Subcutaneous abdominal adipose tissue (tissue), 5 donors: ENCODE data around the gene MDM4.
A peak's percentile ranks its signal among the peaks of the same experiment; 100 is the strongest.
"Not testable (repeated sequence)": the region's sequence is repeated elsewhere in the genome, so short reads cannot be mapped to it uniquely, and the experiment has no call there.

Experiments used
- H3K27ac ChIP-seq: one replicate; pipeline ENCODE4 v1.7.0; 2013; ENCODE audit warnings: low read depth, mild to moderate bottlenecking, inconsistent platforms, low read length, moderate library complexity
- H3K27me3 ChIP-seq, 5 donors: one replicate each; pipeline ENCODE4 v1.7.0; 2013; ENCODE audit warnings: low read length in 5 of 5, inconsistent platforms in 1 of 5; ENCODE audit not compliant: control insufficient read depth in 5 of 5, insufficient read depth in 4 of 5
- H3K36me3 ChIP-seq, 5 donors: one replicate each; pipeline ENCODE4 v1.7.0; 2013; ENCODE audit warnings: low read length in 5 of 5; ENCODE audit not compliant: control insufficient read depth in 5 of 5, insufficient read depth in 5 of 5
- H3K4me1 ChIP-seq, 5 donors: one replicate each; pipeline ENCODE4 v1.7.0; 2013; ENCODE audit warnings: low read length in 5 of 5, mild to moderate bottlenecking in 3 of 5, moderate library complexity in 1 of 5; ENCODE audit not compliant: control insufficient read depth in 5 of 5, insufficient read depth in 5 of 5
- H3K4me3 ChIP-seq, 5 donors: one replicate each; pipeline ENCODE4 v1.7.0; 2013; ENCODE audit warnings: low read length in 5 of 5, low read depth in 1 of 5
- H3K9ac ChIP-seq, 5 donors: one replicate each; pipeline ENCODE4 v1.7.0; 2013; ENCODE audit warnings: low read length in 5 of 5, mild to moderate bottlenecking in 4 of 5, moderate library complexity in 3 of 5
- H3K9me3 ChIP-seq, 5 donors: one replicate each; pipeline ENCODE4 v1.7.0; 2013; ENCODE audit warnings: low read length in 5 of 5; ENCODE audit not compliant: control insufficient read depth in 5 of 5
- donor health status: healthy.
- donor health status: healthy.
- donor health status: healthy.
- donor health status: healthy.
- donor health status: healthy.

Gene MDM4

DNA sequence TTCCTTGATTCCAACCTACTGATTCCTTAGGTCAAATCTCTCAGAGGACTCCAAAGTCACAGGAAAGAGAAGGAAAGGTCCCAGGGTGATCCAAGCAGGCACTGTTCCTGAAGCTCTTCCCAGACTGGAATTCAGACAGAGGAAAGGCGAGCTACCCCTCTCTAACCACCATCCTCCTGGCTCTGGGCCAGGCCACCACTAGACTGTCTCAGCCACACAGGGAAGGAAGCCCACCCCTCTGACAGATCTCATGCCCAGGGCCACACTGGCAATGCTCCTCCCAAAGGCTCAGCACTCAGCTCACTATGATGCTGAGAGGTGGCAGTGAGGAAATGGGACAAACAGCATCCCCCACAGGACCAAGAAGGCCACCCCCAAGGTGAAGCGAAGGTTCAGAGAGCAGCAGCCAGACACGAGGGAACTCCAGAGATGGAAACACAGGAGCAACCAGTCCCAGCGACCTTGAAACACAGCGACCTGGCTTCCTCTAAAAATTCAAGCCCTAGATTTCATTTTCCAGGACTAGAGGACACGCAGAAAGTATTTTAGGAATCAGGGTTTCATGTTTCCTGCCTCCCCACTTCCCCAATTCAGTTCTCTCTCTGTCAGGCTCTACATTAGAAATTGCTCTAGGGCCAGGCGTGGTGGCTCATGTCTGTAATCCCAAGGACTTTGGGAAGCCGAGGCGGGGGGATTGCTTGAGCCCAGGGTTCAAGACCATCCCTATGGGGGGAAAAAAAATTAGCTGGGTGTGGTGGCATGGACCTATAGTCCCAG, 40.4 kb upstream of the MDM4 start:
- H3K9ac ChIP-seq, result no peak overlapping the region
- peaks cover 0 to 3% (median 0%) of the 10 kb centered on the region in 5 donors for H3K36me3 ChIP-seq
- peaks cover 25 to 74% (median 60%) of the 10 kb centered on the region in 5 donors for H3K4me1 ChIP-seq
- no peaks in the 10 kb centered on the region for H3K9me3 ChIP-seq
- no peak overlapping the region for H3K4me3 ChIP-seq
- H3K27me3 ChIP-seq, result no peaks in the 10 kb centered on the region
- H3K27ac ChIP-seq, result peak overlapping the region; percentile 26

DNA sequence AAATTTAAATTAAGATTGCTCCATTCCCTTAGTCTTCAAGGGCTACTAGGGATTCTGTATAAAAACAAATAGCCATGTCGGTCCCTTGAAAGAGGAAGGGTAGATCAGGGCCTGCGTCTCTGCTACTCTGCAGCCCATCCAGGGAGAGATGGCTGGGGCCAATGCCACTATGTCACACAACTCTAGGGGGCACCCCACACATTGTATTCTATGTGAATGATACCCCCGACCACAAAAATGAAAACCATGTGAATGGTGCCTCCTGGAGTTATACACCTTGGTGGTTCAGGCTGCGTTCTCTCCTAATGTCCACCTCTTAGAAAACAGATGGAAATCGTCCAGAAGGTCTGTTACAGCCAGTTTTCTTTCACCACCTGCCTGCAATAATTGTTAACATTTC, 39.6 kb upstream of the MDM4 start:
- Histone ChIP-seq H3K27ac (no peak overlapping the region), H3K9ac (peak overlapping the region in 1 of 5 donors; percentile 22), H3K27me3 (no peaks in the 10 kb centered on the region), H3K9me3 (no peaks in the 10 kb centered on the region), H3K4me3 (no peak overlapping the region), H3K4me1 (peaks cover 25 to 82% (median 68%) of the 10 kb centered on the region in 5 donors), H3K36me3 (peaks cover 0 to 3% (median 0%) of the 10 kb centered on the region in 5 donors)

DNA sequence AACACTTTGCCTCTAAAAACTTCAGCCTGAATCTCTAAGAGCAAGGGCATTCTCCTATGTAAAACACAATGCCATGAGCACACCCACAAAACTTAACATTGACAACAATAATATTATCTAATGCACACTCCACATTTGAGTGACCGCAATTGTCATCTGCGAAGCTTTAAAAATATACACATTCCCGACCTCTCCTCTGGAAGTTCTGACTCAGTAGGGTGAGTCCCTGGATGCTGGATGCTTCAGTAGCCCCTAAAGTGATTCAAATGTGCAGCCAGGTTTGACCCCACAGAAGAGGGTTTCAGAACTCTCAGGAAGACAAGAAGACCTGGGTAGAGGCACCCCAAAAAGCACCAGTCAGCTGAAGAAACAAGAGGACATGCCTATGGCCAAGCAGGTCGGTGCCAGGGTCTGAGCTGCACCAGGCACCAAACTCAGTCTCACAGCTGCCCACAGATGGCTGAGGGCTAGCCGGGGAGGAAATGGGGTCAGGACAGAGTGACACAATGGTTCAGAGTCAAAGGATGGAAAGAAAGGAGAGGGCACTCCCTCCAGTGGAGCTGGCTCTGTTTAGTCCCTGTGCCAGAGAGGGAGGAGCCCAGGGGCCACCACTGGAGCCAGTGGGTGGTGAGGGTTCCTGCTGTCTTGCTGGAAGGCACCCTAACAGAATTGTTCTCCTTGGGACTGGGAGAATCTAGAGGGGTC, 39.0 kb upstream of the MDM4 start:
- H3K9ac ChIP-seq, result peak overlapping the region in 1 of 5 donors; percentile 39
- H3K9me3 ChIP-seq, result no peaks in the 10 kb centered on the region
- H3K27me3 ChIP-seq, result no peaks in the 10 kb centered on the region
- H3K4me1 ChIP-seq, result peaks cover 27 to 88% (median 74%) of the 10 kb centered on the region in 5 donors
- no peak overlapping the region for H3K27ac ChIP-seq
- H3K4me3 ChIP-seq, result peak overlapping the region in 1 of 5 donors; percentile 6
- H3K36me3 ChIP-seq, result peaks cover 0 to 3% (median 0%) of the 10 kb centered on the region in 5 donors

DNA sequence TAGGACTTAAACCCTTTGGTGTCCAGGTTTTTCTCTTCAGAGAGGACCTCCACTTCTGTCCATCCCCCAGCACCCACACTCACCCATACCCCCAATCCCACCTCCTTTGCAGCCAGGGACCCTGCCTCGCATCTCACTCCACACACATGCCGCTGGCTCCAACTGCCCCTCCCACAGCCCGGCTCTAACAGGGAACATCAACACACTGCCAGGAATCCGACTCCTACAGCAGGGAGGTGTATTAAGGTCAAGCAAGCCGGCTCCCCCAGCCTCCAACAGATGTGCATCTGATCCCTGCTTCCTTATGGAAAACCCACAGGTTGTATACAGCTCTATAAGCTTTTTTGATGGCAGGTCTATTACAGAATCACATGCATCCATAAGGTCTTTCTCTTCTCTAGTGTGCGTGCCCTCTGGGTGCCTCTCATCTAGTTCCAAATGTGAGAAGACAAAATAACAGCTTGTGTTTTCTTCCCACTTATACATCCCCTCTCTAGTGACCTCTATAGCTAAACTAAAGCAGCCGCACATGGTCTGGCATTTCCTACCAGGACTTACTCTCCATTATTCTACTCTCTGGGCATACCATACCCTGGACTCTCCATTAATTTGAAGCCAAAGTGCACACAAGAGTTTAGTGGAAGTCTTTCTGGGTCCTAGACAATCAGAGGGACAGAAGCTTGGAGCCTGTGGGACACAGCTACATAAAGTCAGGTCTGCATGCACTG, 37.9 kb upstream of the MDM4 start:
- Histone ChIP-seq H3K9ac (peak overlapping the region in 1 of 5 donors; percentile 8), H3K9me3 (no peaks in the 10 kb centered on the region), H3K4me1 (peaks cover 27 to 97% (median 84%) of the 10 kb centered on the region in 5 donors), H3K36me3 (peaks cover 0 to 3% (median 0%) of the 10 kb centered on the region in 5 donors), H3K27ac (peak overlapping the region; percentile 54), H3K4me3 (peak overlapping the region in 1 of 5 donors; percentile 5), H3K27me3 (no peaks in the 10 kb centered on the region)

- peaks cover 0 to 3% (median 0%) of the 10 kb centered on the region in 5 donors for H3K36me3 ChIP-seq
- peaks cover 26 to 98% (median 86%) of the 10 kb centered on the region in 5 donors for H3K4me1 ChIP-seq
- H3K27ac ChIP-seq, result peak overlapping the region; percentile 54
- H3K9ac ChIP-seq, result no peak overlapping the region
- no peaks in the 10 kb centered on the region for H3K9me3 ChIP-seq
- H3K27me3 ChIP-seq, result no peaks in the 10 kb centered on the region
- peak overlapping the region in 1 of 5 donors; percentile 1 for H3K4me3 ChIP-seq
Measured at GRCh38 chr1:204478921-204479320, 37.3 kb upstream of the MDM4 start.

- Histone ChIP-seq H3K27ac (peak overlapping the region; percentile 54), H3K4me1 (peaks cover 27 to 97% (median 90%) of the 10 kb centered on the region in 5 donors), H3K27me3 (no peaks in the 10 kb centered on the region), H3K36me3 (peaks cover 0 to 3% (median 0%) of the 10 kb centered on the region in 5 donors), H3K9me3 (no peaks in the 10 kb centered on the region), H3K9ac (no peak overlapping the region), H3K4me3 (peak overlapping the region in 1 of 5 donors; percentile 1)
Measured at GRCh38 chr1:204479387-204480136, 36.6 kb upstream of the MDM4 start.

DNA sequence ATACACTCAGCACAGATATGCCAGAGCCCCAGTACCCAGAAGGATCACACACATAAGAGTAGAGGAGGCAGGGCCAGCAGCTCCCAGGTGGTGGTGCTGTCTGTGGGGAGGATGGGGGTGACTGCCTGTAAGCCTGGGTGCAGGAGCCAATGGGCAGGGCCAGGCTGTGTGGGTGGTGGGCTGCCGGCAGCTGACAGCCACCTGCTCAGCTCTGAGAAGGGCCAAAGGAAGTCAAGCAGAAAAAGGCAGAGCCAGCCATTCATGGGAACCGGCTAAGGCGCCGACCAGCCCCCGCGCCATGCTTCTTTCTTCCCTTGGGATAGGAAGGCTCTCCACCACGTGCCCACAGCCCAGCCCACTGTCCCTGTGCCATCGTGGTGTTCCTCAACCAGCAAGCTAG, 35.7 kb upstream of the MDM4 start:
- Histone ChIP-seq H3K9me3 (no peaks in the 10 kb centered on the region), H3K27me3 (no peaks in the 10 kb centered on the region), H3K36me3 (peaks cover 0 to 3% (median 0%) of the 10 kb centered on the region in 5 donors), H3K9ac (no peak overlapping the region), H3K27ac (peak overlapping the region; percentile 57), H3K4me3 (no peak overlapping the region), H3K4me1 (peaks cover 27 to 95% (median 87%) of the 10 kb centered on the region in 5 donors)

- H3K9me3 ChIP-seq, result no peaks in the 10 kb centered on the region
- no peak overlapping the region for H3K4me3 ChIP-seq
- no peak overlapping the region for H3K9ac ChIP-seq
- H3K4me1 ChIP-seq, result peaks cover 12 to 69% (median 57%) of the 10 kb centered on the region in 5 donors
- no peaks in the 10 kb centered on the region for H3K27me3 ChIP-seq
- peak overlapping the region; percentile 32 for H3K27ac ChIP-seq
- peaks cover 0 to 4% (median 0%) of the 10 kb centered on the region in 5 donors for H3K36me3 ChIP-seq
Measured at GRCh38 chr1:204483791-204484190, 32.4 kb upstream of the MDM4 start.

- peaks cover 7 to 57% (median 32%) of the 10 kb centered on the region in 5 donors for H3K4me1 ChIP-seq
- H3K9me3 ChIP-seq, result not testable (repeated sequence)
Measured at GRCh38 chr1:204486513-204487255, 29.5 kb upstream of the MDM4 start.

More at GRCh38 chr1:204486513-204487255, 29.5 kb upstream of the MDM4 start:
- H3K36me3 ChIP-seq, H3K4me3 ChIP-seq, H3K27me3 ChIP-seq, H3K27ac ChIP-seq, H3K9ac ChIP-seq: not testable (repeated sequence)
